ENCODE results near the gene HAGH.

HAGH gene

DNA sequence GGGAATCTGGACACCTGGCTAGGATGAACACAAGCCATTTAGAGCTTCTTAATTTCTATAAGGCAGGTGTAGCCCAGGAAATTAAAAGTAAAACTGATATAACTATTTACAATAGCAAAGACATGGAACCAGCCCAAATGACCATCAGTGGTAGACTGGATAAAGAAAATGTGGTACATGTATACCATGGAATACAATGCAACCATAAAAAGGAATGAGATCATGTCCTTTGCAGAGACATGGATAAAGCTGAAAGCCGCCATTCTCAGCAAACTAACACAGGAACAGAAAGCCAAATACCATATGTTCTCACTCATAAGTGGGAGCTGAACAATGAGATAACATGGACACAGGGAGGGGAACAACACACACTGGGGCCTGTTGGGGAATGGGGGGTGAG is 19.8 kb upstream of the HAGH start:
- TF ChIP-seq, protein P1, sequence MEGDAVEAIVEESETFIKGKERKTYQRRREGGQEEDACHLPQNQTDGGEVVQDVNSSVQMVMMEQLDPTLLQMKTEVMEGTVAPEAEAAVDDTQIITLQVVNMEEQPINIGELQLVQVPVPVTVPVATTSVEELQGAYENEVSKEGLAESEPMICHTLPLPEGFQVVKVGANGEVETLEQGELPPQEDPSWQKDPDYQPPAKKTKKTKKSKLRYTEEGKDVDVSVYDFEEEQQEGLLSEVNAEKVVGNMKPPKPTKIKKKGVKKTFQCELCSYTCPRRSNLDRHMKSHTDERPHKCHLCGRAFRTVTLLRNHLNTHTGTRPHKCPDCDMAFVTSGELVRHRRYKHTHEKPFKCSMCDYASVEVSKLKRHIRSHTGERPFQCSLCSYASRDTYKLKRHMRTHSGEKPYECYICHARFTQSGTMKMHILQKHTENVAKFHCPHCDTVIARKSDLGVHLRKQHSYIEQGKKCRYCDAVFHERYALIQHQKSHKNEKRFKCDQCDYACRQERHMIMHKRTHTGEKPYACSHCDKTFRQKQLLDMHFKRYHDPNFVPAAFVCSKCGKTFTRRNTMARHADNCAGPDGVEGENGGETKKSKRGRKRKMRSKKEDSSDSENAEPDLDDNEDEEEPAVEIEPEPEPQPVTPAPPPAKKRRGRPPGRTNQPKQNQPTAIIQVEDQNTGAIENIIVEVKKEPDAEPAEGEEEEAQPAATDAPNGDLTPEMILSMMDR (IDR thresholded peaks at IDR 0.05; ENCODE audit: poor library complexity, severe bottlenecking): no peak
- H3K9me3 ChIP-seq (ENCODE audit: severe bottlenecking): no peaks in the 10 kb centered on the region
- H3K36me3 ChIP-seq (ENCODE audit: low read depth): no peaks in the 10 kb centered on the region
- no peak overlapping the region for H3K4me3 ChIP-seq (ENCODE audit: severe bottlenecking)
- peaks cover 3% of the 10 kb centered on the region for H3K27me3 ChIP-seq (ENCODE audit: insufficient read depth, poor library complexity, severe bottlenecking)
- DNase-seq (ENCODE audit: low spot score): no peak
- H3K4me1 ChIP-seq (ENCODE audit: insufficient read depth, poor library complexity, severe bottlenecking): no peaks in the 10 kb centered on the region
- ATAC-seq (ENCODE audit: low read depth): no peak
- no peak overlapping the region for H3K27ac ChIP-seq (ENCODE audit: poor library complexity, severe bottlenecking)

DNA sequence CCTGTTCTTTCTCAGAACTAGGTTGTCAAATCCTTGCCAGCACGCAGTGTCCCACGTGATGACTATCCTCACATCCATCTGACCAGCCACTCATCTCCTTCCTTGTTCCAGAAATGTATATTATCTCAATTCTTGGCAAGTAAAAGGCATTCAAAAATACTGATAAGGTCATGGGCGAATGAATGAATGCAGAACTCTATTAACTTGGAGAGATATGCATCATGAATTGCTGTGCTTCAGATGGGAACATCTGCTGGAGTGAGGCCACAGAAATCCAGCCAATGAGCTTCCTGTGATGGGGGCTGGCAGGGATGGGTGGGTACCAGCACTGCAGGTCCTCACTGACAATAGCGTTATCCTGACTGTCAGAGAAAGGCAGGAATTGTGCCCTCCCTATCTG is 19.4 kb upstream of the HAGH start:
- ATAC-seq (ENCODE audit: low read depth) (no peak), DNase-seq (ENCODE audit: low spot score) (no peak)
- Histone ChIP-seq H3K4me1 (ENCODE audit: insufficient read depth, poor library complexity, severe bottlenecking) (no peaks in the 10 kb centered on the region), H3K9me3 (ENCODE audit: severe bottlenecking) (no peaks in the 10 kb centered on the region), H3K27ac (ENCODE audit: poor library complexity, severe bottlenecking) (no peak overlapping the region), H3K36me3 (ENCODE audit: low read depth) (no peaks in the 10 kb centered on the region), H3K27me3 (ENCODE audit: insufficient read depth, poor library complexity, severe bottlenecking) (peaks cover 3% of the 10 kb centered on the region), H3K4me3 (ENCODE audit: severe bottlenecking) (no peak overlapping the region)
- TF ChIP-seq, protein P1 (IDR thresholded peaks at IDR 0.05; ENCODE audit: poor library complexity, severe bottlenecking): no peak

DNA sequence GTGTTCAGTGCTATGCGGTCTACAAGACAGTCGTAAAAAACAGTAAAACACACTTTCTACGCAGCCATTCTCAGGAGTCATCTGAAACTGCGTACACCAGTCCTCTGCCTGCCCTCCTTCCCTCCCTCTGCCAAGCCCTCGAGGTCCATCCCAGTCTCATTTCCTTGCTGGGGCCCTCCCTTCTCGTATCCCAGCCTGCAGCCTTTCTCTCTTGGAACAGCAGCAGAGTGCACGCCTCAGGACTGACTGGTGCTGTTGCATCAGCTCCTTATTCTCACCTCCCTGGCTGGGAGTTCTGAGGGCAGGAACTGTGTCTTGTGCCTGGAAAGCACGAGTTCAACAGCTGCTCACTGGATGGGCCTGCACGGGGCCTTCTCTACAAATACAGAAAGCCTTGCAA is 12.9 kb upstream of the HAGH start:
- ATAC-seq (ENCODE audit: low read depth) (peak; percentile 66), DNase-seq (ENCODE audit: low spot score) (no peak)
- TF ChIP-seq, protein P1 (IDR thresholded peaks at IDR 0.05; ENCODE audit: poor library complexity, severe bottlenecking): no peak
- H3K4me3 ChIP-seq (ENCODE audit: severe bottlenecking): no peak overlapping the region
- H3K27ac ChIP-seq (ENCODE audit: poor library complexity, severe bottlenecking): no peak overlapping the region
- no peaks in the 10 kb centered on the region for H3K27me3 ChIP-seq (ENCODE audit: insufficient read depth, poor library complexity, severe bottlenecking)
- H3K9me3 ChIP-seq (ENCODE audit: severe bottlenecking): no peaks in the 10 kb centered on the region
- no peaks in the 10 kb centered on the region for H3K36me3 ChIP-seq (ENCODE audit: low read depth)
- no peaks in the 10 kb centered on the region for H3K4me1 ChIP-seq (ENCODE audit: insufficient read depth, poor library complexity, severe bottlenecking)

DNA sequence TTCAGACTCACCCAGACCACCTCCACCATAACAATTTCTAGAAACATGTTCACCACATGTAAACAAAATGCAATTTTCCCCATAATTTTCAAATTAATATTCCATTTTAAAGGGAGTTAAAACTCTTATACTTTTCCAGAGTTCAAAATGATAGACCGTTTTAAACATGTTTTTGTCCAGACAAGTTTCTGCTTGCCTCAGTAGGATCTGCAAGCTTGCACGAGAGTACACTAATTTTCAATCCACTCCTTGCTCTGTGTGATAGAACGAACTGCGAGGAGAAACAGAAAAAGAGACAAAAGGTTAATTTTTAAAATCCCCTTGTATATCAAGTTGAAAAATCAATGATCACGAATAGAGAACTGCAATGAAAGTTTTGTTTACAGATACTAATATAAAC is 7.5 kb upstream of the HAGH start:
- ATAC-seq (ENCODE audit: low read depth) (no peak), DNase-seq (ENCODE audit: low spot score) (no peak)
- Histone ChIP-seq H3K27me3 (ENCODE audit: insufficient read depth, poor library complexity, severe bottlenecking) (no peaks in the 10 kb centered on the region), H3K9me3 (ENCODE audit: severe bottlenecking) (no peaks in the 10 kb centered on the region), H3K36me3 (ENCODE audit: low read depth) (peaks cover 10% of the 10 kb centered on the region), H3K4me1 (ENCODE audit: insufficient read depth, poor library complexity, severe bottlenecking) (peaks cover 6% of the 10 kb centered on the region), H3K4me3 (ENCODE audit: severe bottlenecking) (no peak overlapping the region), H3K27ac (ENCODE audit: poor library complexity, severe bottlenecking) (no peak overlapping the region)
- TF ChIP-seq, protein P1 (IDR thresholded peaks at IDR 0.05; ENCODE audit: poor library complexity, severe bottlenecking): no peak

DNA sequence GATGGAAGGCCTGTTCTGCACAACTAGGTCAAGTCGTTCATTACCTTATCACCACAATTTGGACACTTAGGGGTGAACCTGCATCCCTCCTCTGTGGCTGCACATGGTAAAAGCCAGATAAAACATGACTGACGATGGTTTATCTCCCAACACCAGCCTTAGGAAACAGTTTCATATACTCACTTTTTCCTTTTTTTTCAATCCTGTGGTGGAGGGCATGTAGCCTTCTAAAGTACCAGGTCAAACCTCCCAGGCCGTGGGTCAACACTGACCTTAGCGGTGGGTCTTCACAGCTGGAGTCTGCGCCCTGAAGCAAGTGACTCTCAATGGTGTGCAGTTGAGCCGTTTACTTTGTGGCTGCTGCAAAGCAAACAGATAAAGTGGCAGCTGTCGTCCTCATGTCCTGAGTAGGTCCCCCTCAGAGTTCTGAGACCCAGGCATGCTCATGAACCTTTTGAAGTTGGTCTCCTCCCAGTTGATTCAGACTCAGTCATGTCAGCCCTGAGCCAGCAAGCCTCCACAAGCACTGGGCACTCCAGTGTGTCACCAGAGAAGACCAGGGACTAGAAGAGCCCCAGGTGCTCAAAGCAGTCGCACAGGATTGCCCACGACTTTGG is 6.3 kb upstream of the HAGH start:
- Histone ChIP-seq H3K9me3 (ENCODE audit: severe bottlenecking) (no peaks in the 10 kb centered on the region), H3K36me3 (ENCODE audit: low read depth) (peaks cover 11% of the 10 kb centered on the region), H3K27ac (ENCODE audit: poor library complexity, severe bottlenecking) (no peak overlapping the region), H3K4me3 (ENCODE audit: severe bottlenecking) (no peak overlapping the region), H3K4me1 (ENCODE audit: insufficient read depth, poor library complexity, severe bottlenecking) (peaks cover 13% of the 10 kb centered on the region), H3K27me3 (ENCODE audit: insufficient read depth, poor library complexity, severe bottlenecking) (no peaks in the 10 kb centered on the region)
- TF ChIP-seq, protein P1 (IDR thresholded peaks at IDR 0.05; ENCODE audit: poor library complexity, severe bottlenecking): no peak
- DNase-seq (ENCODE audit: low spot score): no peak
- ATAC-seq (ENCODE audit: low read depth): no peak

Measured in RWPE2 (cell line).